ENCODE measurements around the gene EML1. TPM values are rescaled to one million over a fixed set of nuclear protein-coding genes. Genes with fewer than 3 reads are reported as not detected.

Gene EML1, protein sequence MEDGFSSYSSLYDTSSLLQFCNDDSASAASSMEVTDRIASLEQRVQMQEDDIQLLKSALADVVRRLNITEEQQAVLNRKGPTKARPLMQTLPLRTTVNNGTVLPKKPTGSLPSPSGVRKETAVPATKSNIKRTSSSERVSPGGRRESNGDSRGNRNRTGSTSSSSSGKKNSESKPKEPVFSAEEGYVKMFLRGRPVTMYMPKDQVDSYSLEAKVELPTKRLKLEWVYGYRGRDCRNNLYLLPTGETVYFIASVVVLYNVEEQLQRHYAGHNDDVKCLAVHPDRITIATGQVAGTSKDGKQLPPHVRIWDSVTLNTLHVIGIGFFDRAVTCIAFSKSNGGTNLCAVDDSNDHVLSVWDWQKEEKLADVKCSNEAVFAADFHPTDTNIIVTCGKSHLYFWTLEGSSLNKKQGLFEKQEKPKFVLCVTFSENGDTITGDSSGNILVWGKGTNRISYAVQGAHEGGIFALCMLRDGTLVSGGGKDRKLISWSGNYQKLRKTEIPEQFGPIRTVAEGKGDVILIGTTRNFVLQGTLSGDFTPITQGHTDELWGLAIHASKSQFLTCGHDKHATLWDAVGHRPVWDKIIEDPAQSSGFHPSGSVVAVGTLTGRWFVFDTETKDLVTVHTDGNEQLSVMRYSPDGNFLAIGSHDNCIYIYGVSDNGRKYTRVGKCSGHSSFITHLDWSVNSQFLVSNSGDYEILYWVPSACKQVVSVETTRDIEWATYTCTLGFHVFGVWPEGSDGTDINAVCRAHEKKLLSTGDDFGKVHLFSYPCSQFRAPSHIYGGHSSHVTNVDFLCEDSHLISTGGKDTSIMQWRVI
- 10 to 100 TPM; 34.2 to 37.2 (median 34.6) TPM for polyA plus RNA-seq (ENCODE audit: insufficient read length in 3 of 3)
- long read RNA-seq, donor 1, full-length matches to known transcripts, result 3 of 3 reads
- long read RNA-seq, donor 1, partial matches to known transcripts, result 0 of 3 reads
- long read RNA-seq, donor 1, other reads (novel, unspliced or antisense), result 0 of 3 reads
- long read RNA-seq, donor 2, full-length matches to known transcripts, result 1 of 1 reads
- long read RNA-seq, donor 2, partial matches to known transcripts, result 0 of 1 reads
- long read RNA-seq, donor 2, other reads (novel, unspliced or antisense), result 0 of 1 reads
- long read RNA-seq, donor 3, full-length matches to known transcripts, result 3 of 3 reads
- long read RNA-seq, donor 3, partial matches to known transcripts, result 0 of 3 reads
- long read RNA-seq, donor 3, other reads (novel, unspliced or antisense), result 0 of 3 reads
- long read RNA-seq, donor 4, full-length matches to known transcripts, result 3 of 3 reads
- long read RNA-seq, donor 4, partial matches to known transcripts, result 0 of 3 reads
- long read RNA-seq, donor 4, other reads (novel, unspliced or antisense), result 0 of 3 reads
- long read RNA-seq, donor 5, result 0 reads
- long read RNA-seq, donor 6, full-length matches to known transcripts, result 3 of 3 reads
- long read RNA-seq, donor 6, partial matches to known transcripts, result 0 of 3 reads
- long read RNA-seq, donor 6, other reads (novel, unspliced or antisense), result 0 of 3 reads
- long read RNA-seq, donor 7, full-length matches to known transcripts, result 1 of 6 reads
- long read RNA-seq, donor 7, partial matches to known transcripts, result 5 of 6 reads
- long read RNA-seq, donor 7, other reads (novel, unspliced or antisense), result 0 of 6 reads
- long read RNA-seq, donor 8, result 0 reads
- long read RNA-seq, donor 9, full-length matches to known transcripts, result 4 of 4 reads
- long read RNA-seq, donor 9, partial matches to known transcripts, result 0 of 4 reads
- long read RNA-seq, donor 9, other reads (novel, unspliced or antisense), result 0 of 4 reads
- long read RNA-seq, donor 10, full-length matches to known transcripts, result 4 of 4 reads
- long read RNA-seq, donor 10, partial matches to known transcripts, result 0 of 4 reads
- long read RNA-seq, donor 10, other reads (novel, unspliced or antisense), result 0 of 4 reads
- long read RNA-seq, donor 11, full-length matches to known transcripts, result 2 of 2 reads
- long read RNA-seq, donor 11, partial matches to known transcripts, result 0 of 2 reads
- long read RNA-seq, donor 11, other reads (novel, unspliced or antisense), result 0 of 2 reads
- long read RNA-seq, donor 12, full-length matches to known transcripts, result 1 of 1 reads
- long read RNA-seq, donor 12, partial matches to known transcripts, result 0 of 1 reads
- long read RNA-seq, donor 12, other reads (novel, unspliced or antisense), result 0 of 1 reads
- long read RNA-seq, donor 13, result 0 reads
- long read RNA-seq, donor 14, full-length matches to known transcripts, result 1 of 1 reads
- long read RNA-seq, donor 14, partial matches to known transcripts, result 0 of 1 reads
- long read RNA-seq, donor 14, other reads (novel, unspliced or antisense), result 0 of 1 reads
- long read RNA-seq, donor 15, full-length matches to known transcripts, result 1 of 1 reads
- long read RNA-seq, donor 15, partial matches to known transcripts, result 0 of 1 reads
- long read RNA-seq, donor 15, other reads (novel, unspliced or antisense), result 0 of 1 reads
- long read RNA-seq, donor 16, full-length matches to known transcripts, result 8 of 15 reads
- long read RNA-seq, donor 16, partial matches to known transcripts, result 7 of 15 reads
- long read RNA-seq, donor 16, other reads (novel, unspliced or antisense), result 0 of 15 reads

DNA sequence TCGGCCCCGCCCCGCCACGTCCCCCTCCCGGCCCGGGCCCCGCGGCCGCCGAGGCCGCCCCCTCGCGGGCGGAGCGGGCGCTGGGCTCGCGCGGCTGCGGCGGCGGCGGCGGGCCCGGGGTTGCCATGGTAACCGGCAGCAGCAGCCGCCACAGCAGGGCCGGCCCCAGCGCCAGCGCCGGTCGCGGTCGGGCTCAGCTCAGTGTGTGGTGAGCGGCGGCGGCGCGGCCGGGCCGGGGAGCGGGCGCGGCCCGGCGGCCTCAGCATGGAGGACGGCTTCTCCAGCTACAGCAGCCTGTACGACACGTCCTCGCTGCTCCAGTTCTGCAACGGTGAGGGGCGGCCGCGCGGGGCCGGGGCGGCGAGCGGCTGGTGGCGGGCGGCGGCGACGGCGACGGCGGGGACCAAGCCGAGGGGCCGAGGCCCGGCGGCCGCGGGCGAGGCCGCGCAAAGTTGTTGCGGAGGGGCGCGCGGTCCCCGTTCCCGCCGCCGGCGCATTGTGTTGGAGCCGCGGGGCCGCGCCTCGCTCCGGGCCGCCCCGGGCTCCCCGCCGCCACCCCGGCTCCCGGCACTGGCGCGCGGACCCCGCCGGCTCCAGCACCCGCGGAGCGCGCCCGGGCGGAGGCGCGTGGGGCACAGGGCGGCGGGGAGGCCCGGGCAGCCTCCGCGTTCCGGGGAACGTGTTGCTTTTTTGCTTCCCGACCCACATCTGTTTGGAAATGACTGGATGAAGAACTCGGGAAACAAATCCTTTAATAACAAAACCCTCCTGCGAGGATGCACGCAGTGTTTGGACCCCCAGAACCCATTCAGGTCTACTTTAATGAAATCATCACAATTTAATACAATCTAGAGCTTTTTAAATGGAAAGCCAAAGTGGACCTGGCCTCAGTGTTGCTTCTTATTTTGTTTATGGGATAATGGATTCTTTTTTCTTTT is at the start of gene EML1:
Gene EML1 (plus strand): TSS at position 201 of the 938 bp plus-strand sequence. CDS start 64 bp downstream, at position 265.
- DNase-seq (ENCODE audit: extremely low read depth in 1 of 11, low read depth in 9 of 11, low spot score in 4 of 11), result peak; percentile 23 to 83 (median 72)

DNA sequence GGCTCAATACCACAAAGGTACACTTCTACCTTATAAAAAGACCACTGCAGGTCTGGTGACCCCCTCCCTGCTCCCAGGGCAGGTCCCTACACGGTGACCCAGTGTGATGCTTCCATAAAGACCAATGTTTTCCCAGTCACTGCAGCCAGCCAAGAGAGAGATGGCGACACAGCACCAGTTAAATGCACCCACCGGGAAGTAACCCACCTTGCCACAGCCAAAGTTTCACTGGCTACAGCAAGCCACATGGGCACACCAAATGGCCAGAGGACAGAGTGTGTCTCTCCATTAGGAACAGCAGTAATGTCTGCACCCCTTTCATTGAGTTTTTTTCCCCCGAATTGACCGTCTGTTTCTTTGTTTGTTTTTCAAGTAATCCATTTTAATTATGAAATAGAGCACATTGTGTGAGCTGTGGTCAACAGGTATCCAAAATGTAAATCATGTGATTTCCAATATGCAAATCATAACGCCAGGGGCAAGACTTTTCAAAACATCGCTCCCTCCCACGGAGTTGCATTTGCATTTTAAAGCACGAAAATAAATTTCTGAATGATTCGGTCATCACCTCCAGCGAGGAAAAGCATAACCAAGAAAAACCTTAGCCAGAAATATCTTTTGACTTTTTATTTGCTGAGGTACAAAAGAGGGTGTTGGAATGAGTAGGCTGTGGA is 48.9 kb upstream of the EML1 start:
- DNase-seq (ENCODE audit: extremely low read depth in 1 of 11, low read depth in 9 of 11, low spot score in 4 of 11), result no peak

DNA sequence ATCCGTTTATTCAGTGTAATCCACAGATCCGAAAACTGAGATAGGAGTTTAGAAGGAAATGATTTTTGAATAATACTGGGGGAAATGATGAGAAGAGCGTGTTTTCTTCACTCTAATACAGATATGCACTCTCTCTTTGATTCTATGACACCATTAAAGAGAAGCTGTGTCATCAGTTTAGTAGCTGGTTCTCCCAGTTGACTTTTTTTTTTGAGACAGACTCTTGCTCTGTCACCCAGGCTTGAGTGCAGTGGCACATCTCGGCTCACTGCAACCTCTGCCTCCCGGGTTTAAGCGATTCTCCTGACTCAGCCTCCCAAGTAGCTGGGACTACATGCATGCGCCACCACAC is 48.4 kb upstream of the EML1 start:
- DNase-seq (ENCODE audit: extremely low read depth in 1 of 11, low read depth in 9 of 11, low spot score in 4 of 11), result no peak

DNA sequence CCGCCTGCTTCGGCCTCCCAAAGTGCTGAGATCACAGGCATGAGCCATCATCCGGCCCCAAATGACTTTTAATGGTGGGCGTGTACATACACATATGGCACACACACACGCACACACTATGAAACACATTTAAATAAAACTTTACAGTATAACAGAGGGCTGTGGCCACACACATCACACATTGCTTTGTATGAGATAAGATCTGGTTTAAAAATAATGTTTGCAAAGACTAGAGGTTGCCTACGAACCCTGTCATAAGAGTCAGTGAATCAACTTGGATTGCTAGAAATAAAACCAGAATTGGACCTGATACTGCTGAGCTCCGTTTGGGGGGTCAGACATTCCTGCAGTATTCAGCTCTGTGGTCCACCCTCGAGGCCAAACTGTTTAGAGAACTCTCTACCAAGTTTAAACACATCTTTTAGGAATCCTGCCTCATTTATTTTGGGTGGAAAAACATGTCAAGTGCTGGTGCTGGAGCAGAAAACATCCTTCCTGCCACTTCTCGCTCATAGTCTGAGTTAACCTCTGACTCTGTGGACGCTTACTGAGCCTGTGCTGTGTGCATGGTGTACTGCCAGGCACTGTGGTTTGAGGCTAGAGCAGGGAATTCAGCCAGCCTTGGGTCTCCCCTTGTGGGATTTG is 47.8 kb upstream of the EML1 start:
- no peak for DNase-seq (ENCODE audit: extremely low read depth in 1 of 11, low read depth in 9 of 11, low spot score in 4 of 11)

DNA sequence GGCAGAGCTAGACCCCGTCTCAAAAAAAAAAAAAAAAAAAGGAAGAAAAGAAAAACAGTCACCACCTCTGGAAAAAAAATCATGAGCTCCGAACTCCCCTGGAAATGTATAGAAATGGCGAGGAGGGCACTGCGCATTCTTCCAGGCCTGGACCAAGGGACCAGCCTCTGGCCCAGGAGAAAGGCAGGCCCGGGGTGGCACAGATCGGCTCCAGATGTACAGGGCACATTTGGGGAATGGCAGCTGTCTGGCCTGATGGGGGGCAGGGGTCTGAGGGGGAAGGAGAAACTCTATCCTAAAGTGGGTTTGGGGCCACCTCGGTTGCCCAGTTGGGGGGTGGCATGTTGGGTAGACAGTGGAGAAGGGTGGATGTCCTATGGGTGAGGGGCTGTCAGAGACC is 46.0 kb upstream of the EML1 start:
- DNase-seq (ENCODE audit: extremely low read depth in 1 of 11, low read depth in 9 of 11, low spot score in 4 of 11), result no peak

DNA sequence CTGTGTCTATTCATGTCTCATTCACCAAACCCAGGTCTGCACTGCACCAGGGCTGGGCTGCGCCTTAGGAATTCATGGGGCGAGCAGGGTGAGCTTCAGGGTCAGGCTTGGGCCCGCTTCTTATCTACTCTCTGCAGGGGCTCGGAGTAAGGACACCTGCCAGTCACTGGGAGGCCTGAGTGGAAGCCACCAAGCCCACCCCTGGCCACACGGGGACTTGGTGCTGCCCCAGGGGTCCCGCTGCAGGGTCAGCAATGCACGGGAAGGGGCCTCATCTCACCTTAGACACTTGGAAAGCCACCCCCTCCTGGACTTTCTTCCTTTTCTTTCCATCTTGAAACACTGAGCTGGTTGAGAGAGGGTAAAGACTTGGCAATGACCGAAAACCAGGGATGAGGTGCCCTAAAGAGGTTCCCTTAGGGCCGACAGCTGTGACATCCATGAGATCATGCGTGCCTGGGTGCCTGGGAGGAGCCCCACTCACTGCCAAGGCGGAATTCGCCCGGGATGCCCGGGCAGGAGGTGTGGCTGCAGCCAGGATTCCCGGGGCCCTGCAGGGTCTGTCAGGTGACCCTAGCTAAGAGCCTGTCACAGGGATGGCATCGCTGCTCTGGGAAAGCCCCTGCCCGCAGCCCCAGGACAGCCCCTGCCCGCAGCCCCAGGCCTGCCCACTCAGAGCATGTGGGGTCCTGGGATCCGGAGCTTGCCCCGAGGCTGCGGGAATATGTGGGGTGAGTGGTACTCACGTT is 45.5 kb upstream of the EML1 start:
- DNase-seq (ENCODE audit: extremely low read depth in 1 of 11, low read depth in 9 of 11, low spot score in 4 of 11), result no peak

DNA sequence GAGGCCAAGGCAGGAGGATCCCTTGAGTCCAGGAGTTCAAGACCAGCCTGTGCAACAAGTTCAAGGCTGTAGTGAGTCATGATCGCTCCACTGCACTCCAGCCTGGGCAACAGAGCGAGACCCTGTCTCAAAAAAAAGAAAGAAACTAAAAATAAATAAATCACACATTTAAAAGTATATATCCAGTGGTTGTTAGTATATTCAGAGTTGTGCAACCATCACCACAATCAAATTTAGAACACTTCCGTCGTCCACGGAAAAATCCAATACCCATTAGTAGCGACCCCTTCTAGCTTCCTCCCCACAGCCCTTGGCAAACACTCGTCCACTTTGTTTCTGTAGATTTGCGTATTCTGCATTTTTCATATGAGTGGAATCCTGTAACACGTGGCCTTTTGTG is 44.7 kb upstream of the EML1 start:
- no peak for DNase-seq (ENCODE audit: extremely low read depth in 1 of 11, low read depth in 9 of 11, low spot score in 4 of 11)

DNA sequence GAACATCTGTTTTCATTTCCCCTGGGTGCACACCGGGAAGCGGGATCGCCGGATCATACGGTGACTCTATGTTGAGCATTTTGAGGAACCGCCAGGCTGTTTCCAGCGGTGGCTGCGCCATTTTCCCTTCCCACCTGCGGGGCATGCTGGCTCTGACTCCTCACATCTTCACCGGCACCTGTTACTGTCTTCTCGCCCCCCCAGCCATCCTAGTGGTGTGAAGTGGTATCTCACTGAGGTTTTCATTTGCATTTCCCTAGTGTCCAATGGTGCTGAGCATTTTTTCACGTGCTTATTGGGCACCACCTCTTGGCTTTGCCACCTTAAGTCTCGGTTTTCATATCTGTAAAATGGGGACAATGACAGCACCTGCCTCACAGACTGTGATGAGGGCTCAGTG is 44.1 kb upstream of the EML1 start:
- DNase-seq (ENCODE audit: extremely low read depth in 1 of 11, low read depth in 9 of 11, low spot score in 4 of 11), result no peak

DNA sequence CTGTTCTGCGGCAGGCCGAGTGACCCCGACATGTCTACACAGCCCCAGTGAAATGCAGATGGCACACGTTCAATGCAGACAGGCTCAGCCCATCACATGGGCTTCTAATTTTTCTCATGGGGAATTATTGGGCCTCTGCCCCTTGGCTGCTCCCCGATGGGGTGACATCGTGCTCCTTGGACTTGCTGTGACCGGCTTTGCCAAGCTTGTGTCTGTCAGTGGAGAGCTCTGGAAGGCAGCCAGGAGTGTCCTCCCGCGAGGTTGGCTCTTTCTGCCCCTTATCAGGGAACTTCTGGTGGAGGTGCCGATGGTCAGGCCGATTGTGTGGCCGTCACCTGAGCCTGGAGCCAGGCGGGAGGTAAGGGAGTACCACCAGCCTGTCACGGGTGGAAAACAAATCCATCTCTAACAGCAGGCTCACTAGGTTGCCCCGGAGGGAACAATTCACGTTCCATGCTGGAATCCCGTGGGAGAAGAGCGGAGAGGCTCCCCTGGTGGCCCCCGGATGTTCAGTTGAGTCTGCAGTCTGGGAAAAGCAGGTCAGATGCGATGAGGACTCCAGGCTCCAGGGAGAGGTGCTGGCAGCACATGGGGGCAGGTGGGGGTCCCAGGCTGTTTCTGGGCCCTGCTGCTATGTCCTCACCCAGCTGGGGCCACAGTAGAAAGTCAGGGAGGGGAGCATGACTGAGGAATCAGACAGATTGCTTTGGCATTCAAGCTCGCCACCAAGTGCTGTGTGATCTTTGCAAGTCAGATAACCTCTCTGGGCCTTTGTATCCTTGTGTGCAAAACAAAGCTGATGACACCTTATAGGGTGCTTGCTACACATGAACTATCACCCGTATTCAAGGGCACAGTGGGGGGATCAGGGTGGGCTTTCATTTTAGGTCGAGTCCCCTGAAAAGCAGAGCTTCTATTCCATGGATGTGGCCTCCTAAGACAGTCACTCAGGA is 43.2 kb upstream of the EML1 start:
- DNase-seq (ENCODE audit: extremely low read depth in 1 of 11, low read depth in 9 of 11, low spot score in 4 of 11), result no peak

DNA sequence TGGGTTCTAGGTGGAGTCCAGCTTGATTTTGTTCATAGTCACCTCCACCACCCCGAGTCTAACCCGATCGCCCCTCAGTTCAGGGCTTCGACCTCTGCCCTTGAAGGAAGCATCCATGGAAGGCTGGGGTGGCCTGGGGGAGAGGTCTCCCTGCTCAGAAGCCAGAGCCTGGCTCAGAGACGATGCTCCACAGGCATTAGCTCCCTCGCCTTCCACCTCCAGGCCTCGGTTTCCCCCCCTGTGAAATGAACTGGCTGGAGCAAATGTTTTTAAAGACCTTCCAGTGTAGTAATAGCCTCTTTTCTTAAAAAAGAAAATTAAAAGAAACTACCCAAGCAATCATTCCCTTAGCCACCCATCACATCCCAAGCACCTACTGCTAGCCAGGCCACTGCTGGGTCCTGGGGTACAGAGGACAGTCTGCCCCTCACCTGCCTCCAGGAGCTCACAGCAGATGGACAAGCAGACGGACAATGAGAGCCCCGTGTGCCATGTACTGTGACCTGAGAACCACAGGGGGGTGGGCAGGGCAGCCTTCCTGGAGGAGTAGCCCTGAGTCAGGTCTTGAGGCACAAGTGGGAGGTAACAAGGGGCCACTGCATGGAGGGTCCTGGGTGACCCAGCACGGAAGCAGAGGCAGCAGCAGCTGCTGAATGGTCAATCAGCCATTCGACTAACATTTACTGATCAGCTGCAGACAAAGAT is 42.3 kb upstream of the EML1 start:
- no peak for DNase-seq (ENCODE audit: extremely low read depth in 1 of 11, low read depth in 9 of 11, low spot score in 4 of 11)

DNA sequence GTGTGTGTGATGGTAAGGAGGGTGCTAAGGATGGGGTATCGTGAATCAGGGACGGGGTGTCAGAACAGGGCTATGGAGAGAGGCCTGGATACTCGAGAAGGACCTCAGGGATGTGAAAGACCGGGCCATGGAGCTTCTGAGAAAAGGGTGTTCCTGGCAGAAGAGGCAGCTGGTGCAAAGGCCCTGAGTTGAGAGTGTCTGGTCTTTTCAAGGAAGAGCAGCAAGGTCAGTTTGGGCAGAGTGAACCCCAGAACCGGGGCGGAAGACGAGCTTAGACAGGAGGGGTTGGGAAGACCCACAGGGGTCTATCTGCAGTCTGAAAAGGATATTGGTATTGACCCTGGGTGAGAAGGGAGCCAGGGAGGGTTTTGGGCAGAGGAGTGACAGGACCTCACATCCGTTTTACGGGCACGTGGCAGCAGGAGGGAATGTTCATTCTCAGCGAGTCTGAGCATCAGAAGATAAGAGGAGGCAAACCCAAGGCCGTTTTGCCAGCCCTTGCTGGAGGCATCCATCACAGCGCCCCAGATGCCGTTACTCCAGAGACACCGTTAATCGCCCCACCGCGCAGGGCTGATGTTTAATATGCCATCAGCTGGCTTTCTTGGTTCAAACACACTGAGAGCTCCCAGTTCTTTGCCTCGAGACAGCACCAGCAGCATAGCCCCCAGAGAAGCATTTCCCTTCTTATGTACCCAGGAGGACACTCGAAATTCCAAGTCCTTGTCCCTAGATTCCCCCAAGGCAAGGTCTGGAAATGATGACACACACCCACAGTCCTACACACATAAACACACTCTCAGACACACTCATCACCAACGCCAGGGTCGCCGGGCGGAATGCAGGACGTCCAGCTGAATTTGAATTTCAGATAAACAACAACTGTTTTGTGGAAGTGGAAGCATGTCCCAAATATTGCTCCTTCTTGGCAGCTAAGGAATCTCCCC is 41.4 kb upstream of the EML1 start:
- no peak for DNase-seq (ENCODE audit: extremely low read depth in 1 of 11, low read depth in 9 of 11, low spot score in 4 of 11)
